ENCODE results near the gene RFTN1.

DNA sequence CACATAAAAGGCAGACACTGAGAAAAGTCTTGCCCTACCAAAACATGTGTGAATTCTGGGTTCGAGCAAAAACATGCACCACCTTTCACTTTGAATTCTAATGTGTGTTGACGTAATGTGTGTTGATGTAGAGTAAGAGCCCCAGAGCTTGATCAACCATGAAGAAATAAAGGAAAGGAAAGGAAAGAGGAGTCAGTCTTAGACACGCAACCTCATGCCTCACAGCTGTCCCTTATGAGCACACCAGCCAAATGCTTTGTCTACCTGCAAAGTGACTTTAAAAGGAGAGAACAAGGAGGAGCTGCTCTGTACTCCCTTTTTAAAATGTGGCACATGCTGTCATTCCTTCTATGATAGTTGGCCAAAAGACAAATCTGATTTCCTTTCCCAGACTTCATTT, 80.8 kb downstream of the RFTN1 start:
- TF ChIP-seq CTCF (IDR thresholded peaks at IDR 0.05) (no peak), EZH2 (IDR thresholded peaks at IDR 0.05) (no peak), EZH2phosphoT487 (IDR thresholded peaks at IDR 0.05) (no peak)
